ENCODE results near the gene ZBTB43. TPM values are rescaled to one million over a fixed set of nuclear protein-coding genes. Genes with fewer than 3 reads are reported as not detected.
A peak's percentile ranks its signal among the peaks of the same experiment; 100 is the strongest.

Gene ZBTB43, protein sequence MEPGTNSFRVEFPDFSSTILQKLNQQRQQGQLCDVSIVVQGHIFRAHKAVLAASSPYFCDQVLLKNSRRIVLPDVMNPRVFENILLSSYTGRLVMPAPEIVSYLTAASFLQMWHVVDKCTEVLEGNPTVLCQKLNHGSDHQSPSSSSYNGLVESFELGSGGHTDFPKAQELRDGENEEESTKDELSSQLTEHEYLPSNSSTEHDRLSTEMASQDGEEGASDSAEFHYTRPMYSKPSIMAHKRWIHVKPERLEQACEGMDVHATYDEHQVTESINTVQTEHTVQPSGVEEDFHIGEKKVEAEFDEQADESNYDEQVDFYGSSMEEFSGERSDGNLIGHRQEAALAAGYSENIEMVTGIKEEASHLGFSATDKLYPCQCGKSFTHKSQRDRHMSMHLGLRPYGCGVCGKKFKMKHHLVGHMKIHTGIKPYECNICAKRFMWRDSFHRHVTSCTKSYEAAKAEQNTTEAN
- 16.4 and 22.3 TPM in 2 replicates for total RNA-seq

DNA sequence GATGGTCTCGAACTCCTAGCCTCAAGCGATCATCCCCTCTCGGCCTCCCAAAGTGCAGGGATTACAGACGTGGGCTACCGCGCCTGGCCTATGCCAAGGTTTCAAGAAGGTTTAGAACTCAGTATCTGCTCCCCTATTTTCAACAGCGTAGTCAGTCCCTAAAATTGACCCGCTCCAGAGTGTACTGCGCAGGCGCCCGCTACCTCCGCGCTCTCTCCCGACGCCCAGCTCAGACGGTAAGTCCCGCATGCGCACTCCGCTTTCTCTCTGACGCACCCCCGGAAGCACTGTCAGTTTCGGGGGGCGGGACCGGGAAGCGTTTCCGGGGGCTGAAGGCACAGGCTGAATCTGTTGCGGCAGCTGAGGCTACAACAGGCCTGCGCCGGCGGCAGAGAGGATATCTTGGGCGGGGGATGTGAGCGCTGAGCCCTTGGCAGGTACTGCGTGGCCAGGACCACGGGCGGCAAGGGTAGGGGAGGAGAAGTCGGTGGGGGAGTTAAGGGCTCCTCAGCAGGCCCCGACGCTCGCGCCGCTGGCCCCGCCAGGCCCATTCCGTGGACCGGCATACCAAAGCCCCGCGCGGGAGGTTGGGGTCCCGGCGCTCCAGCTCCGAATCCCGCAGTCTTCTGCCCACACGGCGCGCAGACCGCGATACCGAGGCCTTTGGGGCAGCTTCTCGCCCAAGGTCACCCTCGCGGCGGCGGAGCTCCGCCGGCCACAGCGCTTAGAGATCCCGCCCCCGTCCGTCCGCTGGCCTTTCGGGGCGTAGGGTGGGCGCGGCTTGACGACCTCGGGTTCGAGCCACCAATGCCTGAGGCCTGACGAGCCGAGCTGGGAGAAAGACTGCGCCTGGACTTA, at the start of gene ZBTB43:
Gene ZBTB43 (plus strand): TSS at position 345 of the 858 bp plus-strand sequence. CDS start 27,470 bp downstream, outside the sequence.
- Mint-ChIP-seq H3K4me3 (ENCODE audit: low read depth) (peak within 1 kb of the TSS; percentile 90), H3K27me3 (ENCODE audit: low read depth) (no peaks in the 10 kb centered on the region), H3K9me3 (peaks cover 5% of the 10 kb centered on the region), H3K36me3 (ENCODE audit: low read depth) (peaks cover 20% of the 10 kb centered on the region), H3K4me1 (ENCODE audit: low read depth) (peaks cover 28% of the 10 kb centered on the region), H3K27ac (peak within 1 kb of the TSS; percentile 94)
- intact Hi-C loops (cut with micrococcal nuclease) = loop anchor here (2.0 kb wide), 3 partner anchors 26 to 82 kb away; partner anchors contain the start of gene ZBTB34
- DNase-seq (ENCODE audit: low spot score) = peak; percentile 98

DNA sequence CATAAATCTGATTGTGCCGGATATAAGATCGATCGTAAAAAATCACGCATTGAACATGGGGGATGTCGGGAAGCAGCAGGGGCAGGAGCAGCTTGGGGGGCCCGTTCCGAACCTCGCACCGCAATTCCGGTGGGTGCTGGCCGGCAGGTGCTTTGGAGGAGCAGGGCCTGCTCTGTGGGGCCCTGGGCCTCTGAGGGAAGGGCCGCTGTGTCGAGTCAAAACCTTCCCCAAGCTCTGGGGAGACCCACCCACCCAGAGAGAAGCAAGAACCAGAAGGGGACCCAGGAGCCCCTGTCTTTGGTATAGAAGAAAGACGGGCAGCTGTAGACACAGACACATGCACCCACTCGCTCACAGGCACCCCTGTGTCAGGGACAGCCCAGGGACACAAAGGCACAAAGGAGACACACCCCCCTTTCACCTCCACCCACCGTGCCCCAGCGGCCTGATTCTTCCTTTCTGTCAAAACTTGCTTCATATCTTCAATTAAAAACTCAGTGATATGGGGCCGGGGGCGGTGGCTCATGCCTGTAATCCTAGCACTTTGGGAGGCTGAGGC, 49.4 kb upstream of the ZBTB43 start:
- no peaks in the 10 kb centered on the region for H3K9me3 Mint-ChIP-seq
- H3K4me1 Mint-ChIP-seq (ENCODE audit: low read depth) = no peaks in the 10 kb centered on the region
- no peaks in the 10 kb centered on the region for H3K36me3 Mint-ChIP-seq (ENCODE audit: low read depth)
- no peak for DNase-seq (ENCODE audit: low spot score)
- no peak overlapping the region for H3K27ac Mint-ChIP-seq
- intact Hi-C loops (cut with micrococcal nuclease) = no loop called here
- peaks cover 8% of the 10 kb centered on the region for H3K27me3 Mint-ChIP-seq (ENCODE audit: low read depth)
- H3K4me3 Mint-ChIP-seq (ENCODE audit: low read depth) = no peak overlapping the region

DNA sequence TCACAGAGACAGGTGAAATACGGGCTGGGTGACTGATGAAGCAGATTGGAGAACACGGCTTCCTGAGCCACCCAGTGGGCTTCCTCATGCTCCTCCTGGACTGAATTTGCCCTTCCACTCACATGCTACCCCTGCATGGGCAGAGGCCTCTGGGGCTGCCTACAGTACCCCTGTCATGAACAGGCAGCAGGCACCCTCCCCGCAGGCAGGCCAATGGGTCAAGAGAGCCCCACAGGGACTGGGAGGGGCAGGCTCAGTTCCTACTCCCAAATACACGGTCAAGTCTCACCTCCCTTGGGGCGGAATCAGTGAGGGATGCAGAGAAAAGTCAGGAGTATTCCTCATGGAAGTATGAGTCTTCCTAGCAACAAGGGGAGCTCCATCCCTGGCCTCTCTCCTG, 48.6 kb upstream of the ZBTB43 start:
- Mint-ChIP-seq H3K36me3 (ENCODE audit: low read depth) (no peaks in the 10 kb centered on the region), H3K27ac (no peak overlapping the region), H3K4me3 (ENCODE audit: low read depth) (no peak overlapping the region), H3K4me1 (ENCODE audit: low read depth) (no peaks in the 10 kb centered on the region), H3K27me3 (ENCODE audit: low read depth) (peaks cover 5% of the 10 kb centered on the region), H3K9me3 (no peaks in the 10 kb centered on the region)
- DNase-seq (ENCODE audit: low spot score) = no peak
- intact Hi-C loops (cut with micrococcal nuclease) = no loop called here

DNA sequence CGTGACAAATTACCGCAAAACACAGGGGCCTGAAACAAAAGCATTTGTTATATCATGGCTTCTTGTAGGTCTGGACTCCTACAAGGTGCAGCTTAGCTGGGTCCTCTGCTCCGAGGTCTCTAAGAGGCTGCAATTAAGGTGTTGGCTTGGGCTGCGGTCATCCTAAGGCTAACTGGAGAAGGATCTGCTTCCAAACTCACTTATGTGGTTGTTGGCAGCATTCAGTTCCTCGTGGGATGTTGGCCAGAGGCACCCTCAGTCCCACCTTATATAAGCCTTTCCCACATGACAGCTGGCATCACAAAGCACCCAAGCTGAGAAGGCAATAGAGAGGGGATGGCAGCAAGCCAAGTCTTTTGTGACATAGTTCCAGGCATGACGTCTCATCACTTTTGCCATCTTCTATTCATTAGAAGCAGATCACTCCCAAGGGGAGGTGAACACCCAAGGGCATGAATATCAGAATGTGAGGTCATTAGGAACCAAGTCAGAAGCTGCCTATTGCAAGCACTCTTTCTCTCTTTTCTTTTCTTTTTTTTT, 47.9 kb upstream of the ZBTB43 start:
- no peaks in the 10 kb centered on the region for H3K9me3 Mint-ChIP-seq
- no peak overlapping the region for H3K27ac Mint-ChIP-seq
- intact Hi-C loops (cut with micrococcal nuclease) = no loop called here
- H3K4me3 Mint-ChIP-seq (ENCODE audit: low read depth) = no peak overlapping the region
- no peak for DNase-seq (ENCODE audit: low spot score)
- H3K27me3 Mint-ChIP-seq (ENCODE audit: low read depth) = peaks cover 7% of the 10 kb centered on the region
- no peaks in the 10 kb centered on the region for H3K4me1 Mint-ChIP-seq (ENCODE audit: low read depth)
- no peaks in the 10 kb centered on the region for H3K36me3 Mint-ChIP-seq (ENCODE audit: low read depth)

- H3K9me3 Mint-ChIP-seq = no peaks in the 10 kb centered on the region
- H3K27ac Mint-ChIP-seq = no peak overlapping the region
- peaks cover 7% of the 10 kb centered on the region for H3K27me3 Mint-ChIP-seq (ENCODE audit: low read depth)
- no peaks in the 10 kb centered on the region for H3K36me3 Mint-ChIP-seq (ENCODE audit: low read depth)
- no peak for DNase-seq (ENCODE audit: low spot score)
- intact Hi-C loops (cut with micrococcal nuclease) = no loop called here
- H3K4me1 Mint-ChIP-seq (ENCODE audit: low read depth) = no peaks in the 10 kb centered on the region
- H3K4me3 Mint-ChIP-seq (ENCODE audit: low read depth) = no peak overlapping the region
Observed at GRCh38 chr9:126758916-126759585, 45.8 kb upstream of the ZBTB43 start.

GRCh38 chr9:126761274-126761673, 43.6 kb upstream of the ZBTB43 start:
- Mint-ChIP-seq H3K27me3 (ENCODE audit: low read depth) (peaks cover 7% of the 10 kb centered on the region), H3K9me3 (no peaks in the 10 kb centered on the region), H3K36me3 (ENCODE audit: low read depth) (no peaks in the 10 kb centered on the region), H3K27ac (no peak overlapping the region), H3K4me1 (ENCODE audit: low read depth) (no peaks in the 10 kb centered on the region), H3K4me3 (ENCODE audit: low read depth) (no peak overlapping the region)
- no peak for DNase-seq (ENCODE audit: low spot score)
- intact Hi-C loops (cut with micrococcal nuclease) = no loop called here

- no peaks in the 10 kb centered on the region for H3K9me3 Mint-ChIP-seq
- H3K36me3 Mint-ChIP-seq (ENCODE audit: low read depth) = no peaks in the 10 kb centered on the region
- H3K4me3 Mint-ChIP-seq (ENCODE audit: low read depth) = no peak overlapping the region
- intact Hi-C loops (cut with micrococcal nuclease) = no loop called here
- H3K4me1 Mint-ChIP-seq (ENCODE audit: low read depth) = no peaks in the 10 kb centered on the region
- H3K27ac Mint-ChIP-seq = no peak overlapping the region
- H3K27me3 Mint-ChIP-seq (ENCODE audit: low read depth) = peaks cover 2% of the 10 kb centered on the region
- no peak for DNase-seq (ENCODE audit: low spot score)
Observed at GRCh38 chr9:126763130-126763764, 41.6 kb upstream of the ZBTB43 start.

DNA sequence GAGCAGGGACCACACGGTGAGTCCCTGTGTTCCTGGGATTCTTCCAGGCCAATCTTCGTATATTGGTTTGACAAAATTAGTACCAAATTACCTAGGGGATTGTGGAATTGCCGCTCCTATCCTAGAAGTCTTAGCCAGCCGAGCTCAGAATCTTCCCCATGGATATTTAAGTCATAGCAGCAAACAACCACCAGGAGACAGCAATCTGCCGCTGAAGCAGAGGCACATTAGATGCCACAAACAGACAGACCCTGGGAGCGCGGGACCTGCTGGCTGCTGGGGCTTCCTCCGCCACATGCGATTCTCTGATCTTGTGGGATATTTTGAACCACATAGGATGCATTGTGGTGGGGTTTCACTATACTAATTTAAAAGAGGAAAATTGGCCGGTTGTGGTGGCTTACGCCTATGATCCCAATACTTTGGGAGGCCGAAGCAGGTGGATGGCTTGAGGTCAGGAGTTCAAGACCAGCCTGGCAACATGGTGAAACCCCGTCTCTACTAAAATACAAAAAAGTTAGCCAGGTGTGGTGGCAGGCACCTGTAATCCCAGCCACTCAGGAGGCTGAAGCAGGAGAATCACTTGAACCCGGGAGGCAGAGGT, 31.7 kb upstream of the ZBTB43 start:
- H3K36me3 Mint-ChIP-seq (ENCODE audit: low read depth) = no peaks in the 10 kb centered on the region
- intact Hi-C loops (cut with micrococcal nuclease) = no loop called here
- H3K27me3 Mint-ChIP-seq (ENCODE audit: low read depth) = peaks cover 35% of the 10 kb centered on the region
- no peak overlapping the region for H3K27ac Mint-ChIP-seq
- no peaks in the 10 kb centered on the region for H3K4me1 Mint-ChIP-seq (ENCODE audit: low read depth)
- H3K4me3 Mint-ChIP-seq (ENCODE audit: low read depth) = no peak overlapping the region
- H3K9me3 Mint-ChIP-seq = no peaks in the 10 kb centered on the region
- DNase-seq (ENCODE audit: low spot score) = no peak

DNA sequence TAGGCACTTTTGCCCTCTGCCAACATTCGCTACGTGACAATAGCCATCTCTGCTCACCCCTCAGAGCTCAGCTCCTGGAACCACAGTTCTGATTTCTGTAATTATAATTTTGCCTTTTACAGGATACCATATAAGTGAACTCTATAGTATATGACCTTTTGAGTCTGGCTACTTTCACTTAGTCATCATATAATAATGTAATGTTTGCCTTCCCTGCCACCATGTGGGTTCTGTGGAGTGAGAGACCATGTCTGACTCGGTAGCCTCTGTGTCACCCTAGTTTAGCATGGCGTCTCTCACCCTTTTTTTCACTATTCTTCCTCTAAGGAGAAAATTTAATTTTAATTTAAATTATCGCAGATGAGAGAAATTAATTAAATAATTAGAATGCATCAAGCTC, 28.9 kb upstream of the ZBTB43 start:
- Mint-ChIP-seq H3K36me3 (ENCODE audit: low read depth) (no peaks in the 10 kb centered on the region), H3K4me1 (ENCODE audit: low read depth) (no peaks in the 10 kb centered on the region), H3K27me3 (ENCODE audit: low read depth) (peaks cover 38% of the 10 kb centered on the region), H3K27ac (no peak overlapping the region), H3K4me3 (ENCODE audit: low read depth) (no peak overlapping the region), H3K9me3 (no peaks in the 10 kb centered on the region)
- no peak for DNase-seq (ENCODE audit: low spot score)
- intact Hi-C loops (cut with micrococcal nuclease) = no loop called here

DNA sequence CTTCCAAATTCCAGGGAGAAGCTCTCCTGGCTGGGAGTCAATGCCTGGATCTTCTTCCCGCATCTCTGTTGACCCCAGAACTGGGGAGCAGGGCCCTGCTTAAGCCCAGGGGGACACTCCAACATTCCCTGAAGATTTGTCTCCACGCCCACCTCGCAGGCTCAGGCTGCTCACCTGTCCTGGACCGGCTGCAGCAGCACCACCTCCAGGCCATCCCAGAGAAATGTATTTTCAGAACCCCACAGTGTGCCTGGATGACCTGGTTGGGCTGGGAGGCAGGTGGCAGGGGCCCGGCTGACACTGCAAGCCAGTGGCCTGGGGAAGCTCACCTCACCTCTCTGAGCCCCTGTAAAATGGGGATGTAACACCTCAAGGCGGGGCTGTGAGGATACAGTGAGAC, 27.1 kb upstream of the ZBTB43 start:
- peaks cover 33% of the 10 kb centered on the region for H3K27me3 Mint-ChIP-seq (ENCODE audit: low read depth)
- no peaks in the 10 kb centered on the region for H3K9me3 Mint-ChIP-seq
- intact Hi-C loops (cut with micrococcal nuclease) = no loop called here
- H3K4me3 Mint-ChIP-seq (ENCODE audit: low read depth) = no peak overlapping the region
- no peak for DNase-seq (ENCODE audit: low spot score)
- H3K27ac Mint-ChIP-seq = no peak overlapping the region
- no peaks in the 10 kb centered on the region for H3K36me3 Mint-ChIP-seq (ENCODE audit: low read depth)
- H3K4me1 Mint-ChIP-seq (ENCODE audit: low read depth) = no peaks in the 10 kb centered on the region

- Mint-ChIP-seq H3K9me3 (no peaks in the 10 kb centered on the region), H3K27ac (no peak overlapping the region), H3K27me3 (ENCODE audit: low read depth) (peaks cover 28% of the 10 kb centered on the region), H3K4me3 (ENCODE audit: low read depth) (no peak overlapping the region), H3K4me1 (ENCODE audit: low read depth) (no peaks in the 10 kb centered on the region), H3K36me3 (ENCODE audit: low read depth) (no peaks in the 10 kb centered on the region)
- intact Hi-C loops (cut with micrococcal nuclease) = no loop called here
- no peak for DNase-seq (ENCODE audit: low spot score)
Observed at GRCh38 chr9:126778141-126778540, 26.7 kb upstream of the ZBTB43 start.

Data from activated T-helper 2 cell treated with anti-CD3 and anti-CD28 coated beads, Interferon-gamma antibody, Interleukin-2, Interleukin-4, amounts not matched to agents 10 μg/mL and 5 μg/mL and 100 μg/mL, durations not matched to agents 14 hours and 24 hours and 36 hours (primary cell).